HCT116 (cell line): Measurements from ENCODE around the gene HOXC12. TPM values are rescaled to one million over a fixed set of nuclear protein-coding genes. Genes with fewer than 3 reads are reported as not detected.

Experiments
- ATAC-seq: fragments of 200-7000 bp; cut with Tn5 transposase; 2 replicates; pipeline ENCODE4 v1.9.1; 2020; ENCODE audit warnings: mild to moderate bottlenecking, moderate library complexity
- BruUV-seq: library from RNA; stranded (reverse); fragments of 400-500 nt; replicated peaks from 2 replicates; lab custom pipeline; 2021; lab: Mats Ljungman, UMichigan
- CTCF ChIA-PET: fragments of 300-600 bp; sonication (Branson Sonifier 250); formaldehyde crosslinking; loops from one replicate; lab custom pipeline; 2021; ENCODE audit warnings: antibody characterized with exemption; lab: Charles Lee
- POLR2A ChIA-PET: fragments of 300-600, 350-600 bp; sonication (Branson Sonifier 250); formaldehyde crosslinking; loops from one replicate; lab custom pipeline; 2021; ENCODE audit warnings: antibody characterized with exemption; lab: Charles Lee
- RAD21 ChIA-PET, 2 experiments: fragments of 300-600 bp; sonication (Branson Sonifier 250); formaldehyde crosslinking; loops; one replicate each; lab custom pipeline; 2023; ENCODE audit warnings: low total read pairs in 2 of 2; ENCODE audit not compliant: uncharacterized antibody in 2 of 2, unreplicated experiment in 2 of 2, low non-redundant PET in 1 of 2; lab: Charles Lee
- DNase-seq: peaks from one replicate; pipeline ENCODE4 v3.0.0-alpha.2; 2010; ENCODE audit warnings: low read depth, low spot score
- H2AFZ ChIP-seq: fragments of 200-600 bp; shearing (Covaris generic), sonication (generic); 2 replicates; pipeline ENCODE4 v1.6.1; 2017; ENCODE audit warnings: low read depth, mixed run types, mixed read lengths, antibody characterized with exemption, low read length; ENCODE audit not compliant: poor library complexity, severe bottlenecking
- H3K27ac ChIP-seq: 2 replicates; pipeline ENCODE4 v1.5.1; 2012; ENCODE audit warnings: low read depth, low read length
- H3K27me3 ChIP-seq: fragments of 200-600 bp; sonication (generic); 2 replicates; pipeline ENCODE4 v1.6.1; 2016; ENCODE audit warnings: mixed run types, low read length, mixed read lengths; ENCODE audit not compliant: insufficient read depth
- H3K36me3 ChIP-seq, 2 experiments: fragments of 200-500 bp in 1 of 2; fragments of 200-600 bp in 1 of 2; sonication (Bioruptor generic) in 1 of 2; sonication (generic) in 1 of 2; 2 replicates each; pipeline versions ENCODE4 v1.5.1 to v1.6.1; 2014 to 2016; ENCODE audit warnings: low read length in 2 of 2, inconsistent platforms in 1 of 2, mixed read lengths in 1 of 2, mixed run types in 1 of 2; ENCODE audit not compliant: insufficient read depth in 2 of 2, control insufficient read depth in 1 of 2
- H3K4me1 ChIP-seq, 2 experiments: fragments of 200-600 bp in 1 of 2; sonication (generic) in 1 of 2; 2 replicates each; pipeline versions ENCODE4 v1.5.1 to v1.6.1; 2012 to 2017; ENCODE audit warnings: low read length in 2 of 2, inconsistent platforms in 1 of 2, mild to moderate bottlenecking in 1 of 2, mixed read lengths in 1 of 2, mixed run types in 1 of 2, moderate library complexity in 1 of 2; ENCODE audit not compliant: insufficient read depth in 2 of 2, control insufficient read depth in 1 of 2
- H3K4me2 ChIP-seq: fragments of 200-600 bp; sonication (generic); 2 replicates; pipeline ENCODE4 v1.6.1; 2017; ENCODE audit warnings: mixed run types, low read length, mixed read lengths
- H3K4me3 ChIP-seq, 2 experiments: fragments of 200-600 bp in 1 of 2; sonication (generic) in 1 of 2; replicated peaks in 1 of 2; 2 replicates each; pipeline ENCODE4 v1.5.1; 2011 to 2016; ENCODE audit warnings: low read length in 2 of 2, control low read depth in 1 of 2, low read depth in 1 of 2, mild to moderate bottlenecking in 1 of 2, mixed read lengths in 1 of 2, mixed run types in 1 of 2
- H3K79me2 ChIP-seq: fragments of 200-600 bp; sonication (generic); 2 replicates; pipeline ENCODE4 v1.6.1; 2017; ENCODE audit warnings: mild to moderate bottlenecking, mixed run types, low read length, moderate library complexity, mixed read lengths; ENCODE audit not compliant: insufficient read depth
- H3K9ac ChIP-seq: fragments of 200-600 bp; sonication (generic); 2 replicates; pipeline ENCODE4 v1.6.1; 2016; ENCODE audit warnings: low read length, mixed read lengths
- H3K9me2 ChIP-seq: fragments of 200-600 bp; sonication (generic), shearing (Covaris generic); 2 replicates; pipeline ENCODE4 v1.6.1; 2017; ENCODE audit warnings: mixed run types, mild to moderate bottlenecking, moderate library complexity; ENCODE audit not compliant: insufficient read depth
- H3K9me3 ChIP-seq, 2 experiments: fragments of 200-500 bp in 1 of 2; fragments of 200-600 bp in 1 of 2; sonication (Bioruptor generic) in 1 of 2; sonication (generic) in 1 of 2; 2 replicates each; pipeline ENCODE4 v1.6.1; 2014 to 2017; ENCODE audit warnings: low read length in 2 of 2, mixed read lengths in 2 of 2, inconsistent platforms in 1 of 2, low read depth in 1 of 2, mild to moderate bottlenecking in 1 of 2, mixed run types in 1 of 2, moderate library complexity in 1 of 2; ENCODE audit not compliant: control insufficient read depth in 1 of 2, insufficient read depth in 1 of 2
- H4K20me1 ChIP-seq: fragments of 200-600 bp; sonication (generic), shearing (Covaris generic); 2 replicates; pipeline ENCODE4 v1.6.1; 2017; ENCODE audit warnings: mixed run types, mild to moderate bottlenecking, moderate library complexity; ENCODE audit not compliant: insufficient read depth
- CEBPB ChIP-seq: IDR thresholded peaks from 2 replicates; pipeline ENCODE4 v1.6.1; 2012; ENCODE audit warnings: low read depth
- CTCF ChIP-seq, 3 experiments: fragments of 200-600 bp in 1 of 3; sonication (generic) in 1 of 3; IDR thresholded peaks in 2 of 3; conservative IDR thresholded peaks in 1 of 3; 2 replicates each; pipeline ENCODE4 v1.5.1; 2012 to 2017; ENCODE audit warnings: low read depth in 2 of 3, low read length in 2 of 3, antibody characterized with exemption in 1 of 3, borderline replicate concordance in 1 of 3, control low read depth in 1 of 3, mild to moderate bottlenecking in 1 of 3, mixed read lengths in 1 of 3, mixed run types in 1 of 3, moderate library complexity in 1 of 3; ENCODE audit not compliant: insufficient read depth in 1 of 3
- EGR1 ChIP-seq: IDR thresholded peaks from 2 replicates; pipeline ENCODE4 v1.6.1; 2012; ENCODE audit warnings: low read depth
- EZH2 ChIP-seq: fragments of 200-600 bp; sonication (generic); IDR thresholded peaks from 2 replicates; pipeline ENCODE4 v1.6.1; 2017; ENCODE audit warnings: antibody characterized with exemption, mixed run types
- EZH2phosphoT487 ChIP-seq: fragments of 200-600 bp; IDR thresholded peaks from 2 replicates; pipeline ENCODE4 v1.6.1; 2018; ENCODE audit warnings: antibody characterized with exemption, borderline replicate concordance
- FOSL1 ChIP-seq: IDR thresholded peaks from 2 replicates; pipeline ENCODE4 v1.6.1; 2012; ENCODE audit warnings: low read depth
- MAX ChIP-seq: IDR thresholded peaks from 2 replicates; pipeline ENCODE4 v1.6.1; 2012
- POLR2AphosphoS5 ChIP-seq: IDR thresholded peaks from 2 replicates; pipeline ENCODE4 v1.6.1; 2011; ENCODE audit warnings: mild to moderate bottlenecking, low read depth, low read length, moderate library complexity
- RAD21 ChIP-seq: IDR thresholded peaks from 2 replicates; pipeline ENCODE4 v1.6.1; 2012; ENCODE audit warnings: low read depth, mild to moderate bottlenecking
- REST ChIP-seq: IDR thresholded peaks from 2 replicates; pipeline ENCODE4 v1.6.1; 2012; ENCODE audit warnings: low read depth
- SIN3A ChIP-seq: IDR thresholded peaks from 2 replicates; pipeline ENCODE4 v1.6.1; 2012; ENCODE audit warnings: low read depth
- SRF ChIP-seq: IDR thresholded peaks from 2 replicates; pipeline ENCODE4 v1.6.1; 2012; ENCODE audit warnings: low read depth
- YY1 ChIP-seq: IDR thresholded peaks from 2 replicates; pipeline ENCODE4 v1.6.1; 2011; ENCODE audit warnings: low read length, low read depth, moderate library complexity, mild to moderate bottlenecking; ENCODE audit not compliant: insufficient replicate concordance; ENCODE audit errors: extremely low read depth
- ZFX ChIP-seq: fragments of 450-650 bp; IDR thresholded peaks from 2 replicates; pipeline ENCODE4 v1.6.1; 2017
- intact Hi-C: fragments of 100-400 bp; cut with micrococcal nuclease; formaldehyde crosslinking; loops from 2 replicates; pipeline ENCODE4 v1.10.0; 2022
- total RNA-seq: library from RNA; stranded (reverse); gene quantifications from one replicate; pipeline ENCODE4 v1.2.1, GENCODE V29; 2021; ENCODE audit not compliant: unreplicated experiment

Gene HOXC12
- total RNA-seq, 1 experiment from 2014 or later: not detected

- no peak for TF ChIP-seq REST
- TF ChIP-seq EGR1: no peak
- TF ChIP-seq FOSL1: no peak
- no peak for TF ChIP-seq YY1
- no peak for TF ChIP-seq POLR2AphosphoS5
Observed at GRCh38 chr12:53968214-53969127, 13.8 kb downstream of the HOXC12 start (continued).

GRCh38 chr12:53969588-53970259, 15.0 kb downstream of the HOXC12 start:
- RAD21 ChIA-PET: no interaction called here
- no peak overlapping the region for H3K4me2 ChIP-seq
- ATAC-seq (no peak), DNase-seq (no peak)
- intact Hi-C loops: no loop called here
- H3K27me3 ChIP-seq: peaks cover 4% of the 10 kb centered on the region; the same call in 1 of the 2 replicates
- no peaks in the 10 kb centered on the region for H4K20me1 ChIP-seq
- no peaks in the 10 kb centered on the region for H3K79me2 ChIP-seq
- POLR2A ChIA-PET: no interaction called here
- no peak overlapping the region for H3K27ac ChIP-seq
- CTCF ChIA-PET: no interaction called here
- H3K9me2 ChIP-seq: no peaks in the 10 kb centered on the region
- no peaks in the 10 kb centered on the region for H3K36me3 ChIP-seq
- BruUV-seq: no TSS peak
- H3K9ac ChIP-seq: no peak overlapping the region
- H3K4me3 ChIP-seq: no peak overlapping the region
- H3K9me3 ChIP-seq: no peaks in the 10 kb centered on the region
- peaks cover 0 to 11% of the 10 kb centered on the region in 2 experiments; a peak in 2 of 4 replicates for H3K4me1 ChIP-seq
- H2AFZ ChIP-seq: no peak overlapping the region
- TF ChIP-seq SIN3A (no peak), MAX (no peak), EZH2 (no peak), EGR1 (no peak), ZFX (no peak), REST (no peak), SRF (no peak), EZH2phosphoT487 (no peak), RAD21 (no peak), CEBPB (no peak), CTCF (IDR thresholded peaks at IDR 0.05 in 2 of 3, conservative IDR thresholded peaks at IDR 0.05 in 1 of 3; ENCODE audit: borderline replicate concordance in 1 of 3, insufficient read depth in 1 of 3, low read depth in 2 of 3, low read length in 2 of 3) (no peak), FOSL1 (no peak)
